ENCODE measurements around the gene MSL3B.

DNA sequence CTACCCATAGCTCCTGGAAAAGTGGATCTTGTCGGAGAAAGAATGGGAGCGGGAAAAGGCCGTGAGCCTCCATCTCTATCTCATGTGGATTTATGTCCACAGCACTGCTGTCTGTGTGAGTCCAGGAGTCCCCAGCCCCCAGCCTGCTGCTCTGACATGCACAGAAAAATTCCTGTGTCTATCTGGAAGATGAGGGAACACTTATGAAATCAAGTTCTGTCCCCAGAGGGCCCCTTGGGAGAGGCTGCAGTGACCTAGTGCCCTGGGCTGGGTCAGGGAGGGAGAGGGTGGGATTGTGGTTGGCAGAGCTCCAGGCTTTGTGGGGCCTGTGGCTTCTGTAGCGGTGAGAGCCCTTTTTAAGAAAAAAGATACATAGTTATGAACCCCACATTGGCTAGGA lies 51.4 kb downstream of the MSL3B start:
- TF ChIP-seq, protein P1, sequence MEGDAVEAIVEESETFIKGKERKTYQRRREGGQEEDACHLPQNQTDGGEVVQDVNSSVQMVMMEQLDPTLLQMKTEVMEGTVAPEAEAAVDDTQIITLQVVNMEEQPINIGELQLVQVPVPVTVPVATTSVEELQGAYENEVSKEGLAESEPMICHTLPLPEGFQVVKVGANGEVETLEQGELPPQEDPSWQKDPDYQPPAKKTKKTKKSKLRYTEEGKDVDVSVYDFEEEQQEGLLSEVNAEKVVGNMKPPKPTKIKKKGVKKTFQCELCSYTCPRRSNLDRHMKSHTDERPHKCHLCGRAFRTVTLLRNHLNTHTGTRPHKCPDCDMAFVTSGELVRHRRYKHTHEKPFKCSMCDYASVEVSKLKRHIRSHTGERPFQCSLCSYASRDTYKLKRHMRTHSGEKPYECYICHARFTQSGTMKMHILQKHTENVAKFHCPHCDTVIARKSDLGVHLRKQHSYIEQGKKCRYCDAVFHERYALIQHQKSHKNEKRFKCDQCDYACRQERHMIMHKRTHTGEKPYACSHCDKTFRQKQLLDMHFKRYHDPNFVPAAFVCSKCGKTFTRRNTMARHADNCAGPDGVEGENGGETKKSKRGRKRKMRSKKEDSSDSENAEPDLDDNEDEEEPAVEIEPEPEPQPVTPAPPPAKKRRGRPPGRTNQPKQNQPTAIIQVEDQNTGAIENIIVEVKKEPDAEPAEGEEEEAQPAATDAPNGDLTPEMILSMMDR (IDR thresholded peaks at IDR 0.05): no peak
- TF ChIP-seq POLR2AphosphoS5 (IDR thresholded peaks at IDR 0.05) (no peak), POLR2A (IDR thresholded peaks at IDR 0.05) (no peak)
